ENCODE measurements around the gene PCBP3. TPM values are rescaled to one million over a fixed set of nuclear protein-coding genes. Genes with fewer than 3 reads are reported as not detected.

Gene PCBP3
- total RNA-seq, 4 donors from 2014 or later: 0.77 to 8.6 (median 3.2) TPM; not detected in 1

- Histone ChIP-seq H3K4me1 (no peaks in the 10 kb centered on the region), H3K27me3 (no peaks in the 10 kb centered on the region), H3K36me3 (no peaks in the 10 kb centered on the region), H3K4me3 (no peak overlapping the region), H3K9me3 (no peaks in the 10 kb centered on the region), H3K27ac (no peak overlapping the region)
- intact Hi-C loops (cut with DNase I; ENCODE audit: low total_unique reads): no loop called here
- DNase-seq: no peak
- TF ChIP-seq CTCF (IDR thresholded peaks at IDR 0.05) (no peak), POLR2A (IDR thresholded peaks at IDR 0.05) (no peak)
Observed at GRCh38 chr21:45913886-45914285, 270.4 kb downstream of the PCBP3 start.

GRCh38 chr21:45914321-45914845 is 270.9 kb downstream of the PCBP3 start:
- DNase-seq: no peak
- H3K27ac ChIP-seq: no peak overlapping the region
- H3K36me3 ChIP-seq: no peaks in the 10 kb centered on the region
- TF ChIP-seq POLR2A (IDR thresholded peaks at IDR 0.05): no peak
- no peak for TF ChIP-seq CTCF (IDR thresholded peaks at IDR 0.05)
- H3K4me3 ChIP-seq: no peak overlapping the region
- H3K4me1 ChIP-seq: no peaks in the 10 kb centered on the region
- H3K9me3 ChIP-seq: no peaks in the 10 kb centered on the region
- H3K27me3 ChIP-seq: no peaks in the 10 kb centered on the region
- intact Hi-C loops (cut with DNase I; ENCODE audit: low total_unique reads): no loop called here

GRCh38 chr21:45916011-45916840 is 272.7 kb downstream of the PCBP3 start:
- TF ChIP-seq POLR2A (IDR thresholded peaks at IDR 0.05) (no peak), CTCF (IDR thresholded peaks at IDR 0.05) (no peak)
- H3K4me1 ChIP-seq: no peaks in the 10 kb centered on the region

GRCh38 chr21:45917241-45917640 is 273.7 kb downstream of the PCBP3 start:
- TF ChIP-seq CTCF (IDR thresholded peaks at IDR 0.05): no peak
- TF ChIP-seq POLR2A (IDR thresholded peaks at IDR 0.05): no peak
- intact Hi-C loops (cut with DNase I; ENCODE audit: low total_unique reads): no loop called here
- Histone ChIP-seq H3K36me3 (no peaks in the 10 kb centered on the region), H3K27ac (no peak overlapping the region), H3K9me3 (no peaks in the 10 kb centered on the region), H3K4me1 (no peaks in the 10 kb centered on the region), H3K4me3 (no peak overlapping the region), H3K27me3 (no peaks in the 10 kb centered on the region)
- DNase-seq: no peak

More at GRCh38 chr21:45916011-45916840, 272.7 kb downstream of the PCBP3 start:
- DNase-seq: no peak
- Histone ChIP-seq H3K27ac (no peak overlapping the region), H3K4me3 (no peak overlapping the region), H3K27me3 (no peaks in the 10 kb centered on the region), H3K36me3 (no peaks in the 10 kb centered on the region), H3K9me3 (no peaks in the 10 kb centered on the region)
- intact Hi-C loops (cut with DNase I; ENCODE audit: low total_unique reads): no loop called here

- intact Hi-C loops (cut with DNase I; ENCODE audit: low total_unique reads): no loop called here
- Histone ChIP-seq H3K4me3 (no peak overlapping the region), H3K36me3 (no peaks in the 10 kb centered on the region), H3K9me3 (no peaks in the 10 kb centered on the region), H3K27me3 (no peaks in the 10 kb centered on the region), H3K4me1 (no peaks in the 10 kb centered on the region), H3K27ac (no peak overlapping the region)
- TF ChIP-seq CTCF (IDR thresholded peaks at IDR 0.05) (no peak), POLR2A (IDR thresholded peaks at IDR 0.05) (no peak)
- DNase-seq: no peak
Observed at GRCh38 chr21:45918011-45918410, 274.5 kb downstream of the PCBP3 start.
